ENCODE measurements around the gene TASP1. TPM values are rescaled to one million over a fixed set of nuclear protein-coding genes. Genes with fewer than 3 reads are reported as not detected.

Gene TASP1
- total RNA-seq, 1 experiment from 2014 or later: 8.9 TPM

DNA sequence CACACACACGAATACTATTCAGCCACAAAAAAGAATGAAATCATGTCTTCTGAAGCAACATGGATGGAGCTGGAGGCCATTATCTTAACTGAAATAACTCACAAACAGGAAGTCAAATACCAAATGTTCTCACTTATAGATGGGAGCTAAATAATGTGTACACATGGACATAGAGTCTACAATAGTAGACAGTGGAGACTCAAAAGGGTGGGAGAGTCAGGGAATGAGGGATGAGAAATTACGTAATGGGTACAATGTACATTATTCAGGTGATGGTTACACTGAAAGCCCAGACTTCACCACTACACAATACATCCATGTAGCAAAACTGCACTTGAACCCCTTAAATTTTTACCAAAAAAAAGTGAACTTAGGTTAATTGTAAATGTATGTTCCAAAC lies 160.4 kb downstream of the TASP1 start:
- TF ChIP-seq TCF7L2 (IDR thresholded peaks at IDR 0.05; ENCODE audit: low read depth, low read length) (no peak), POLR2AphosphoS5 (IDR thresholded peaks at IDR 0.05; ENCODE audit: low read depth, low read length) (no peak), SIN3A (IDR thresholded peaks at IDR 0.05; ENCODE audit: borderline replicate concordance, insufficient read depth, low read depth, low read length) (no peak)
- TF ChIP-seq, protein P1, sequence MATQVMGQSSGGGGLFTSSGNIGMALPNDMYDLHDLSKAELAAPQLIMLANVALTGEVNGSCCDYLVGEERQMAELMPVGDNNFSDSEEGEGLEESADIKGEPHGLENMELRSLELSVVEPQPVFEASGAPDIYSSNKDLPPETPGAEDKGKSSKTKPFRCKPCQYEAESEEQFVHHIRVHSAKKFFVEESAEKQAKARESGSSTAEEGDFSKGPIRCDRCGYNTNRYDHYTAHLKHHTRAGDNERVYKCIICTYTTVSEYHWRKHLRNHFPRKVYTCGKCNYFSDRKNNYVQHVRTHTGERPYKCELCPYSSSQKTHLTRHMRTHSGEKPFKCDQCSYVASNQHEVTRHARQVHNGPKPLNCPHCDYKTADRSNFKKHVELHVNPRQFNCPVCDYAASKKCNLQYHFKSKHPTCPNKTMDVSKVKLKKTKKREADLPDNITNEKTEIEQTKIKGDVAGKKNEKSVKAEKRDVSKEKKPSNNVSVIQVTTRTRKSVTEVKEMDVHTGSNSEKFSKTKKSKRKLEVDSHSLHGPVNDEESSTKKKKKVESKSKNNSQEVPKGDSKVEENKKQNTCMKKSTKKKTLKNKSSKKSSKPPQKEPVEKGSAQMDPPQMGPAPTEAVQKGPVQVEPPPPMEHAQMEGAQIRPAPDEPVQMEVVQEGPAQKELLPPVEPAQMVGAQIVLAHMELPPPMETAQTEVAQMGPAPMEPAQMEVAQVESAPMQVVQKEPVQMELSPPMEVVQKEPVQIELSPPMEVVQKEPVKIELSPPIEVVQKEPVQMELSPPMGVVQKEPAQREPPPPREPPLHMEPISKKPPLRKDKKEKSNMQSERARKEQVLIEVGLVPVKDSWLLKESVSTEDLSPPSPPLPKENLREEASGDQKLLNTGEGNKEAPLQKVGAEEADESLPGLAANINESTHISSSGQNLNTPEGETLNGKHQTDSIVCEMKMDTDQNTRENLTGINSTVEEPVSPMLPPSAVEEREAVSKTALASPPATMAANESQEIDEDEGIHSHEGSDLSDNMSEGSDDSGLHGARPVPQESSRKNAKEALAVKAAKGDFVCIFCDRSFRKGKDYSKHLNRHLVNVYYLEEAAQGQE (IDR thresholded peaks at IDR 0.05; ENCODE audit: insufficient read depth in 1 of 2, low read depth in 2 of 2, low read length in 1 of 2): no peak
- TF ChIP-seq, protein P2, sequence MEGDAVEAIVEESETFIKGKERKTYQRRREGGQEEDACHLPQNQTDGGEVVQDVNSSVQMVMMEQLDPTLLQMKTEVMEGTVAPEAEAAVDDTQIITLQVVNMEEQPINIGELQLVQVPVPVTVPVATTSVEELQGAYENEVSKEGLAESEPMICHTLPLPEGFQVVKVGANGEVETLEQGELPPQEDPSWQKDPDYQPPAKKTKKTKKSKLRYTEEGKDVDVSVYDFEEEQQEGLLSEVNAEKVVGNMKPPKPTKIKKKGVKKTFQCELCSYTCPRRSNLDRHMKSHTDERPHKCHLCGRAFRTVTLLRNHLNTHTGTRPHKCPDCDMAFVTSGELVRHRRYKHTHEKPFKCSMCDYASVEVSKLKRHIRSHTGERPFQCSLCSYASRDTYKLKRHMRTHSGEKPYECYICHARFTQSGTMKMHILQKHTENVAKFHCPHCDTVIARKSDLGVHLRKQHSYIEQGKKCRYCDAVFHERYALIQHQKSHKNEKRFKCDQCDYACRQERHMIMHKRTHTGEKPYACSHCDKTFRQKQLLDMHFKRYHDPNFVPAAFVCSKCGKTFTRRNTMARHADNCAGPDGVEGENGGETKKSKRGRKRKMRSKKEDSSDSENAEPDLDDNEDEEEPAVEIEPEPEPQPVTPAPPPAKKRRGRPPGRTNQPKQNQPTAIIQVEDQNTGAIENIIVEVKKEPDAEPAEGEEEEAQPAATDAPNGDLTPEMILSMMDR (IDR thresholded peaks at IDR 0.05): no peak
- Histone ChIP-seq H3K9me3 (ENCODE audit: control insufficient read depth, insufficient read depth, low read depth, low read length) (no peaks in the 10 kb centered on the region), H3K36me3 (ENCODE audit: control insufficient read depth, insufficient read depth, low read length) (no peaks in the 10 kb centered on the region; the same call in 1 of the 2 replicates), H3K27ac (ENCODE audit: low read length) (no peak overlapping the region), H3K4me3 (ENCODE audit: low read depth in 2 of 2, low read length in 2 of 2) (no peak overlapping the region), H3K27me3 (ENCODE audit: control insufficient read depth, insufficient read depth, low read length) (no peaks in the 10 kb centered on the region), H3K4me1 (ENCODE audit: control insufficient read depth, insufficient read depth, low read length) (no peaks in the 10 kb centered on the region)
- in situ Hi-C loops (cut with HindIII; ENCODE audit: low pct_unique_long_range_greater_than_20kb, low sequenced_read_pairs): no loop called here
- no TSS peak for BruUV-seq (replicated peaks)
- intact Hi-C loops (cut with micrococcal nuclease; ENCODE audit: unreplicated experiment): no loop called here
- ATAC-seq: no peak
- ChIA-PET POLR2A (no interaction called here), CTCF (no interaction called here)
- no peak for DNase-seq (ENCODE audit: low read depth, low spot score)

DNA sequence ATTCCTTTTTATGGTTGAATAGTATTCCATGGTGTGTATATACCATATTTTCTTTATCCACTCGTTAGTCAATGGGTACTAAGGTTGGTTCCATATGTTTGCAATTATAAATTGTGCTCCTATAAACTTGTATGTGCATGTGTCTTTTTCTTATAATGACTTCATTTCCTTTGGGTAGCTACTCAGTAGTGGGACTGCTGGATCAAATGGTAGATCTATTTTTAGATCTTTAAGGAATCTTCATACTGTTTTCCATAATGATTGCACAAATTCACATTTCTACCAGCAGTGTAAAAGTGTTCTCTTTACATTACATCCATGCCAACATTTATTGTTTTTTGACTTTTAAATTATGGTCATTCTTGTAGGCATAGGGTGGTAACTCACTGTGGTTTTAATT lies 164.3 kb downstream of the TASP1 start:
- CTCF ChIA-PET: no interaction called here

More for the DNA sequence above, 164.3 kb downstream of the TASP1 start:
- DNase-seq (ENCODE audit: low read depth, low spot score) (no peak), ATAC-seq (no peak)
- BruUV-seq (replicated peaks): no TSS peak
- Histone ChIP-seq H3K27ac (ENCODE audit: low read length) (no peak overlapping the region), H3K27me3 (ENCODE audit: control insufficient read depth, insufficient read depth, low read length) (no peaks in the 10 kb centered on the region), H3K36me3 (ENCODE audit: control insufficient read depth, insufficient read depth, low read length) (no peaks in the 10 kb centered on the region), H3K4me3 (ENCODE audit: low read depth in 2 of 2, low read length in 2 of 2) (no peak overlapping the region), H3K4me1 (ENCODE audit: control insufficient read depth, insufficient read depth, low read length) (no peaks in the 10 kb centered on the region), H3K9me3 (ENCODE audit: control insufficient read depth, insufficient read depth, low read depth, low read length) (no peaks in the 10 kb centered on the region)
- intact Hi-C loops (cut with micrococcal nuclease; ENCODE audit: unreplicated experiment): no loop called here
- in situ Hi-C loops (cut with HindIII; ENCODE audit: low pct_unique_long_range_greater_than_20kb, low sequenced_read_pairs): no loop called here
- POLR2A ChIA-PET: no interaction called here
- TF ChIP-seq, protein P2 (IDR thresholded peaks at IDR 0.05): no peak
- TF ChIP-seq SIN3A (IDR thresholded peaks at IDR 0.05; ENCODE audit: borderline replicate concordance, insufficient read depth, low read depth, low read length) (no peak), TCF7L2 (IDR thresholded peaks at IDR 0.05; ENCODE audit: low read depth, low read length) (no peak), POLR2AphosphoS5 (IDR thresholded peaks at IDR 0.05; ENCODE audit: low read depth, low read length) (no peak)
- TF ChIP-seq, protein P1 (IDR thresholded peaks at IDR 0.05; ENCODE audit: insufficient read depth in 1 of 2, low read depth in 2 of 2, low read length in 1 of 2): no peak

Measured in Panc1 (cell line).